WTC11 (cell line): ENCODE results near the gene DOC2A. TPM values are rescaled to one million over a fixed set of nuclear protein-coding genes. Genes with fewer than 3 reads are reported as not detected.
A peak's percentile ranks its signal among the peaks of the same experiment; 100 is the strongest.

Source experiments
- ARID4B ChIP-seq: sonication (generic); formaldehyde crosslinking; IDR thresholded peaks from 2 replicates; pipeline ENCODE4 v1.8.0; 2023; ENCODE audit warnings: missing genetic modification reagents, mild to moderate bottlenecking, borderline replicate concordance
- ATF3 ChIP-seq: sonication (generic); formaldehyde crosslinking; conservative IDR thresholded peaks from 2 replicates; pipeline ENCODE4 v1.8.1; 2022; ENCODE audit warnings: mild to moderate bottlenecking, missing genetic modification reagents
- CREB1 ChIP-seq: sonication (generic); formaldehyde crosslinking; IDR thresholded peaks from 2 replicates; pipeline ENCODE4 v1.8.0; 2023; ENCODE audit warnings: mild to moderate bottlenecking, missing genetic modification reagents
- E2F5 ChIP-seq: sonication (generic); formaldehyde crosslinking; IDR thresholded peaks from 2 replicates; pipeline ENCODE4 v1.8.1; 2022; ENCODE audit warnings: mild to moderate bottlenecking, moderate library complexity, missing genetic modification reagents
- EMX1 ChIP-seq: fragments of 250-450 bp; sonication (Bioruptor Pico); IDR thresholded peaks from 2 replicates; pipeline ENCODE4 v1.8.0; 2021; ENCODE audit warnings: mild to moderate bottlenecking
- ETV6 ChIP-seq: sonication (generic); formaldehyde crosslinking; IDR thresholded peaks from 2 replicates; pipeline ENCODE4 v1.8.1; 2022; ENCODE audit warnings: mild to moderate bottlenecking, missing genetic modification reagents
- FOXP1 ChIP-seq: sonication (generic); formaldehyde crosslinking; IDR thresholded peaks from 2 replicates; pipeline ENCODE4 v1.8.0; 2022; ENCODE audit warnings: missing genetic modification reagents, mild to moderate bottlenecking, moderate library complexity, borderline replicate concordance
- HMGXB4 ChIP-seq: sonication (generic); formaldehyde crosslinking; IDR thresholded peaks from 2 replicates; pipeline ENCODE4 v1.8.1; 2023; ENCODE audit warnings: mild to moderate bottlenecking, moderate library complexity, missing genetic modification reagents
- IRF2 ChIP-seq: sonication (generic); formaldehyde crosslinking; IDR thresholded peaks from 2 replicates; pipeline ENCODE4 v1.8.0; 2022; ENCODE audit warnings: low read depth, missing genetic modification reagents, borderline replicate concordance
- MLX ChIP-seq: sonication (generic); formaldehyde crosslinking; IDR thresholded peaks from 2 replicates; pipeline ENCODE4 v1.8.1; 2023; ENCODE audit warnings: mild to moderate bottlenecking, missing genetic modification reagents, moderate library complexity
- MYBL2 ChIP-seq: sonication (generic); formaldehyde crosslinking; IDR thresholded peaks from 2 replicates; pipeline ENCODE4 v1.8.1; 2023; ENCODE audit warnings: mild to moderate bottlenecking, moderate library complexity, missing genetic modification reagents
- NFE2L1 ChIP-seq: sonication (generic); formaldehyde crosslinking; IDR thresholded peaks from 2 replicates; pipeline ENCODE4 v1.8.1; 2023; ENCODE audit warnings: missing genetic modification reagents
- NR1H2 ChIP-seq: sonication (generic); formaldehyde crosslinking; IDR thresholded peaks from 2 replicates; pipeline ENCODE4 v1.9.0; 2021; ENCODE audit warnings: mild to moderate bottlenecking, moderate library complexity, missing genetic modification reagents
- PREB ChIP-seq: sonication (generic); formaldehyde crosslinking; IDR thresholded peaks from 2 replicates; pipeline ENCODE4 v1.8.1; 2022; ENCODE audit warnings: mild to moderate bottlenecking, missing genetic modification reagents, moderate library complexity, borderline replicate concordance
- PRRX2 ChIP-seq: fragments of 250-450 bp; sonication (Bioruptor Pico); IDR thresholded peaks from 2 replicates; pipeline ENCODE4 v1.8.0; 2021; ENCODE audit warnings: mild to moderate bottlenecking
- RORB ChIP-seq: fragments of 250-450 bp; sonication (Bioruptor Pico); IDR thresholded peaks from 2 replicates; pipeline ENCODE4 v1.9.0; 2021; ENCODE audit warnings: mild to moderate bottlenecking
- SMAD3 ChIP-seq: sonication (generic); formaldehyde crosslinking; IDR thresholded peaks from 2 replicates; pipeline ENCODE4 v1.8.0; 2022; ENCODE audit warnings: missing genetic modification reagents, mild to moderate bottlenecking, borderline replicate concordance
- SOX15 ChIP-seq: fragments of 250-450 bp; sonication (Bioruptor Pico); IDR thresholded peaks from 2 replicates; pipeline ENCODE4 v1.9.0; 2021; ENCODE audit warnings: mild to moderate bottlenecking
- TP53 ChIP-seq: sonication (generic); formaldehyde crosslinking; IDR thresholded peaks from 2 replicates; pipeline ENCODE4 v1.8.1; 2023; ENCODE audit warnings: mild to moderate bottlenecking, missing genetic modification reagents
- USF1 ChIP-seq: sonication (generic); formaldehyde crosslinking; IDR thresholded peaks from 2 replicates; pipeline ENCODE4 v1.8.0; 2022; ENCODE audit warnings: mild to moderate bottlenecking, missing genetic modification reagents
- ZNF232 ChIP-seq: sonication (generic); formaldehyde crosslinking; IDR thresholded peaks from 2 replicates; pipeline ENCODE4 v1.8.0; 2022; ENCODE audit warnings: mild to moderate bottlenecking, missing genetic modification reagents
- ZNF396 ChIP-seq: fragments of 250-450 bp; sonication (Bioruptor Pico); IDR thresholded peaks from 2 replicates; pipeline ENCODE4 v1.8.0; 2021; ENCODE audit warnings: mild to moderate bottlenecking, moderate library complexity, borderline replicate concordance
- total RNA-seq: library from RNA; stranded (reverse); gene quantifications from 3 replicates; pipeline ENCODE4 v1.2.3, GENCODE V29; 2021

DOC2A gene
- total RNA-seq, 1 experiment from 2014 or later = 10.8 TPM

GRCh38 chr16:30028438-30029076, 17.7 kb upstream of the DOC2A start (continued):
- TF ChIP-seq ARID4B (CRISPR knock-in tag) = peak; percentile 90; the same call in 1 of the 2 replicates
- peak; percentile 85; the same call in 1 of the 2 replicates for TF ChIP-seq FOXP1 (CRISPR knock-in tag)
- TF ChIP-seq ETV6 (CRISPR knock-in tag) = no peak
- no peak for TF ChIP-seq ATF3 (CRISPR knock-in tag)
- TF ChIP-seq NR1H2 = no peak
- no peak for TF ChIP-seq ZNF232 (CRISPR knock-in tag)
- TF ChIP-seq PRRX2 = no peak
- no peak for TF ChIP-seq RORB (CRISPR knock-in tag)
- no peak for TF ChIP-seq ZNF396 (CRISPR knock-in tag)
- no peak for TF ChIP-seq PREB (CRISPR knock-in tag)
- TF ChIP-seq HMGXB4 = no peak
- TF ChIP-seq CREB1 (CRISPR knock-in tag) = peak; percentile 70; the same call in 1 of the 2 replicates
- no peak for TF ChIP-seq IRF2 (CRISPR knock-in tag)
- no peak for TF ChIP-seq SOX15
- TF ChIP-seq SMAD3 = peak; percentile 45; the same call in 1 of the 2 replicates
- TF ChIP-seq NFE2L1 (CRISPR knock-in tag) = no peak; the same call in 1 of the 2 replicates
- TF ChIP-seq MYBL2 (CRISPR knock-in tag) = no peak
- 0 out of 2 replicates have a peak, but pooled peaks have one; percentile 30 for TF ChIP-seq MLX (CRISPR knock-in tag)
- TF ChIP-seq TP53 = no peak
- no peak for TF ChIP-seq E2F5
- no peak for TF ChIP-seq EMX1 (CRISPR knock-in tag)
- peak; percentile 63; the same call in 1 of the 2 replicates for TF ChIP-seq USF1 (CRISPR knock-in tag)
